SJCRH30 (cell line): ENCODE measurements around the gene MOSMO. TPM values are rescaled to one million over a fixed set of nuclear protein-coding genes. Genes with fewer than 3 reads are reported as not detected.

ENCODE experiments used
- DNase-seq, 2 experiments: peaks; one replicate each; pipeline ENCODE4 v3.0.0-alpha.2; 2015 to 2020
- H3K27ac ChIP-seq: fragments of 250-450 bp; sonication (Bioruptor Pico); 2 replicates; pipeline ENCODE4 v1.5.1; 2020; ENCODE audit warnings: mild to moderate bottlenecking, moderate library complexity
- H3K27me3 ChIP-seq: fragments of 250-450 bp; sonication (Bioruptor Pico); 2 replicates; pipeline ENCODE4 v1.5.1; 2020; ENCODE audit warnings: mild to moderate bottlenecking, moderate library complexity
- H3K36me3 ChIP-seq: fragments of 250-450 bp; sonication (Bioruptor Pico); 2 replicates; pipeline ENCODE4 v1.5.1; 2020; ENCODE audit warnings: mild to moderate bottlenecking, moderate library complexity
- H3K4me1 ChIP-seq: fragments of 250-450 bp; sonication (Bioruptor Pico); 2 replicates; pipeline ENCODE4 v1.5.1; 2020; ENCODE audit warnings: mild to moderate bottlenecking, moderate library complexity
- H3K4me3 ChIP-seq: fragments of 250-450 bp; sonication (Bioruptor Pico); 2 replicates; pipeline ENCODE4 v1.5.1; 2020; ENCODE audit warnings: mild to moderate bottlenecking, moderate library complexity
- H3K9me3 ChIP-seq: fragments of 250-450 bp; sonication (Bioruptor Pico); replicated peaks from 2 replicates; pipeline ENCODE4 v1.5.1; 2020; ENCODE audit warnings: mild to moderate bottlenecking, moderate library complexity
- total RNA-seq: library from RNA; depleted of rRNA; stranded (reverse); fragments of >200 nt; shearing (Covaris generic); gene quantifications from 2 replicates; pipeline ENCODE4 v1.2.3, GENCODE V29; 2014

Gene MOSMO
- total RNA-seq, 1 experiment from 2014 or later = 12.1 TPM

- H3K27ac ChIP-seq = no peak overlapping the region
- H3K27me3 ChIP-seq = no peaks in the 10 kb centered on the region
- H3K9me3 ChIP-seq = no peaks in the 10 kb centered on the region
- H3K4me3 ChIP-seq = no peak overlapping the region
- no peak for DNase-seq
- no peaks in the 10 kb centered on the region for H3K4me1 ChIP-seq
- H3K36me3 ChIP-seq = no peaks in the 10 kb centered on the region; the same call in 1 of the 2 replicates
These were observed 43.1 kb downstream of the MOSMO start for GRCh38 chr16:22050963-22051362.

GRCh38 chr16:22052980-22053379 is 45.1 kb downstream of the MOSMO start:
- H3K4me1 ChIP-seq = no peaks in the 10 kb centered on the region
- DNase-seq = peak in 1 of 2 experiments; percentile 10
- no peak overlapping the region for H3K4me3 ChIP-seq
- peaks cover 3% of the 10 kb centered on the region; the same call in 1 of the 2 replicates for H3K36me3 ChIP-seq
- no peaks in the 10 kb centered on the region for H3K27me3 ChIP-seq
- H3K27ac ChIP-seq = no peak overlapping the region
- H3K9me3 ChIP-seq = no peaks in the 10 kb centered on the region

- H3K27ac ChIP-seq = no peak overlapping the region
- H3K4me3 ChIP-seq = no peak overlapping the region
- no peaks in the 10 kb centered on the region for H3K27me3 ChIP-seq
- no peaks in the 10 kb centered on the region for H3K9me3 ChIP-seq
- DNase-seq = no peak
- H3K36me3 ChIP-seq = peaks cover 3% of the 10 kb centered on the region; the same call in 1 of the 2 replicates
- no peaks in the 10 kb centered on the region for H3K4me1 ChIP-seq
These were observed 46.0 kb downstream of the MOSMO start for GRCh38 chr16:22053921-22054341.

- Histone ChIP-seq H3K9me3 (no peaks in the 10 kb centered on the region), H3K27me3 (no peaks in the 10 kb centered on the region), H3K4me3 (no peak overlapping the region), H3K4me1 (no peaks in the 10 kb centered on the region), H3K27ac (no peak overlapping the region), H3K36me3 (peaks cover 3% of the 10 kb centered on the region; the same call in 1 of the 2 replicates)
- DNase-seq = no peak
These were observed 47.1 kb downstream of the MOSMO start for GRCh38 chr16:22054847-22055590.

- H3K4me3 ChIP-seq = no peak overlapping the region
- no peaks in the 10 kb centered on the region for H3K27me3 ChIP-seq
- peaks cover 3% of the 10 kb centered on the region; the same call in 1 of the 2 replicates for H3K36me3 ChIP-seq
- no peaks in the 10 kb centered on the region for H3K9me3 ChIP-seq
- no peak for DNase-seq
- no peak overlapping the region for H3K27ac ChIP-seq
- H3K4me1 ChIP-seq = no peaks in the 10 kb centered on the region
These were observed 48.0 kb downstream of the MOSMO start for GRCh38 chr16:22055881-22056280.

- no peak for DNase-seq
- Histone ChIP-seq H3K36me3 (no peaks in the 10 kb centered on the region; the same call in 1 of the 2 replicates), H3K4me3 (no peak overlapping the region), H3K27ac (no peak overlapping the region), H3K27me3 (no peaks in the 10 kb centered on the region), H3K4me1 (no peaks in the 10 kb centered on the region), H3K9me3 (0 out of 2 replicates have a peak, but pooled peaks cover 4% of the 10 kb centered on the region)
These were observed 56.1 kb downstream of the MOSMO start for GRCh38 chr16:22063888-22064467.

- no peak for DNase-seq
- 0 out of 2 replicates have a peak, but pooled peaks cover 4% of the 10 kb centered on the region for H3K9me3 ChIP-seq
These were observed 57.3 kb downstream of the MOSMO start for GRCh38 chr16:22065252-22065651.

GRCh38 chr16:22070361-22071330 is 62.7 kb downstream of the MOSMO start:
- Histone ChIP-seq H3K36me3 (no peaks in the 10 kb centered on the region), H3K27ac (no peak overlapping the region), H3K4me1 (no peaks in the 10 kb centered on the region), H3K4me3 (no peak overlapping the region), H3K27me3 (no peaks in the 10 kb centered on the region), H3K9me3 (0 out of 2 replicates have a peak, but pooled peaks cover 4% of the 10 kb centered on the region)
- no peak for DNase-seq

More at GRCh38 chr16:22065252-22065651, 57.3 kb downstream of the MOSMO start:
- H3K27ac ChIP-seq = no peak overlapping the region
- no peaks in the 10 kb centered on the region for H3K27me3 ChIP-seq
- H3K4me1 ChIP-seq = no peaks in the 10 kb centered on the region
- no peaks in the 10 kb centered on the region; the same call in 1 of the 2 replicates for H3K36me3 ChIP-seq
- no peak overlapping the region for H3K4me3 ChIP-seq

- Histone ChIP-seq H3K4me3 (no peak overlapping the region), H3K4me1 (no peaks in the 10 kb centered on the region), H3K27me3 (no peaks in the 10 kb centered on the region), H3K27ac (no peak overlapping the region), H3K36me3 (no peaks in the 10 kb centered on the region), H3K9me3 (0 out of 2 replicates have a peak, but pooled peaks cover 4% of the 10 kb centered on the region)
- no peak for DNase-seq
These were observed 63.5 kb downstream of the MOSMO start for GRCh38 chr16:22071331-22071910.

GRCh38 chr16:22073350-22073749 is 65.4 kb downstream of the MOSMO start:
- H3K4me3 ChIP-seq = no peak overlapping the region
- H3K36me3 ChIP-seq = no peaks in the 10 kb centered on the region
- H3K27ac ChIP-seq = no peak overlapping the region
- H3K9me3 ChIP-seq = no peaks in the 10 kb centered on the region
- no peaks in the 10 kb centered on the region for H3K4me1 ChIP-seq
- no peak for DNase-seq
- no peaks in the 10 kb centered on the region for H3K27me3 ChIP-seq

- DNase-seq = no peak
- Histone ChIP-seq H3K9me3 (no peaks in the 10 kb centered on the region), H3K4me3 (no peak overlapping the region)
These were observed 67.3 kb downstream of the MOSMO start for GRCh38 chr16:22075043-22075757.

GRCh38 chr16:22075776-22076175 is 67.9 kb downstream of the MOSMO start:
- Histone ChIP-seq H3K27ac (no peak overlapping the region), H3K27me3 (no peaks in the 10 kb centered on the region), H3K9me3 (no peaks in the 10 kb centered on the region), H3K4me1 (no peaks in the 10 kb centered on the region), H3K36me3 (no peaks in the 10 kb centered on the region), H3K4me3 (no peak overlapping the region)
- no peak for DNase-seq

More at GRCh38 chr16:22075043-22075757, 67.3 kb downstream of the MOSMO start:
- H3K4me1 ChIP-seq = no peaks in the 10 kb centered on the region
- H3K27ac ChIP-seq = no peak overlapping the region
- H3K27me3 ChIP-seq = no peaks in the 10 kb centered on the region
- no peaks in the 10 kb centered on the region for H3K36me3 ChIP-seq

GRCh38 chr16:22077700-22078313 is 69.9 kb downstream of the MOSMO start:
- Histone ChIP-seq H3K36me3 (no peaks in the 10 kb centered on the region), H3K4me1 (no peaks in the 10 kb centered on the region), H3K27ac (no peak overlapping the region), H3K4me3 (no peak overlapping the region), H3K9me3 (no peaks in the 10 kb centered on the region), H3K27me3 (no peaks in the 10 kb centered on the region)
- peak; percentile 47 to 72 for DNase-seq
